Measurements from ENCODE around the gene RTP4.

Gene RTP4, protein sequence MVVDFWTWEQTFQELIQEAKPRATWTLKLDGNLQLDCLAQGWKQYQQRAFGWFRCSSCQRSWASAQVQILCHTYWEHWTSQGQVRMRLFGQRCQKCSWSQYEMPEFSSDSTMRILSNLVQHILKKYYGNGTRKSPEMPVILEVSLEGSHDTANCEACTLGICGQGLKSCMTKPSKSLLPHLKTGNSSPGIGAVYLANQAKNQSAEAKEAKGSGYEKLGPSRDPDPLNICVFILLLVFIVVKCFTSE

DNA sequence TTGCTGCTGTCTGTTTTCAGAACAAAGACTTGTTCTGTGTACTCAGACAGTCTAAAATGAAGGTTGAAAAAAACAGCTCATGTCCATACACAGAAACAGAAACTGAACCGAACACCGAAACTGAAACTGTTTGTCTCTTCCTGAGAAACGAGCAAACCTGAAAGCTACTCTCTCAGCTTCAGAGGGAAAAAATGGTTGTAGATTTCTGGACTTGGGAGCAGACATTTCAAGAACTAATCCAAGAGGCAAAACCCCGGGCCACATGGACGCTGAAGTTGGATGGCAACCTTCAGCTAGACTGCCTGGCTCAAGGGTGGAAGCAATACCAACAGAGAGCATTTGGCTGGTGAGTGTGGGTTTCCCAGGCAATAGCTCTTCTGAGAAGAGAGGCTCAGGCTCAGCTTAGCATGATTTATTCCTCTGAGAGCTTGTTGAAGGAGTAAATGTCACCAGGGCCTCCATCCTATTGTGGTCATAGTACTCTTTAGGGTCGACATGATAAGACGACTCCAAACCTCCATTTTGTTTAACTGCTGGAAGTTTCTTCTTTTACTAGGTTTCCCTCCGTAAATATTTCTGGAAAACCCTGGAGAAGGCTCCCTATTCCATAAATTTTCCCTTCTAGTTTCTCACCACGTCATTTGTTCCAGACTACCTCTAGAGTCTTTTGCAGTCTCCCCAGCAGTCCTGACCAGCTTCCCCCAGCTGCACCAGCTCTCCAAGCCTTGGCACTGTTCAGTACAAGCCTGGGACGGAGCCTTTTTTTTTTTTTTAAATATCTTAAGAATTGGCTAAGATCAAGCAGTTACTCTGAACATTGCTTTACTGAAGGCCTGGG lies at the start of gene RTP4:
RTP4 (plus strand) TSS at position 135 of the 838 bp plus-strand sequence; CDS start at position 192, 57 bp downstream.
- DNase-seq, result peak in 1 of 2 experiments; percentile 12

- DNase-seq, result peak; percentile 69 to 70
Observed at GRCh38 chr3:187318819-187319616, 49.2 kb upstream of the RTP4 start.

- peak; percentile 36 to 63 for DNase-seq
Observed at GRCh38 chr3:187319699-187320302, 48.4 kb upstream of the RTP4 start.

GRCh38 chr3:187321766-187322165 lies 46.4 kb upstream of the RTP4 start:
- DNase-seq, result peak in 1 of 2 experiments; percentile 8

GRCh38 chr3:187322291-187322690 lies 45.9 kb upstream of the RTP4 start:
- no peak for DNase-seq

- DNase-seq, result no peak
Observed at GRCh38 chr3:187323091-187323490, 45.1 kb upstream of the RTP4 start.

GRCh38 chr3:187325632-187326031 lies 42.6 kb upstream of the RTP4 start:
- no peak for DNase-seq

DNA sequence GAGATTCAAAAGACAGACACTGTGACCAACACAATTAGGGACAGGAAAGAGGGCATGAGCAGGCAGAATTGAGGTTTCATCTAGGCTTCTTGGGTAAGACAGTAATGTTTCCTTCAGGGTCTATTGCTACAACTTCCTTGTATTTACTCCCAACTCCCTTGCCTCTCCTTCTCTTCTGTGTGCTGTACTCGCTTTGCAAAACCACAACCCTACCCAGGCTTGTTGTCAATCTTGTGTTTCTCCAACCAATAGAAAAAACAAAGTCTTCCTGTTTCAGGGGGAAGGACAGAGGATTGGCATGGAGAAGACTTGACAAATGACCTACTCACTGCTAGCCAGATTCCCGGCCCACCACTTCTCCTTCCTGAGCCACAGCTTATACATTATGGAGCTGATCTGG lies 40.3 kb upstream of the RTP4 start:
- peak; percentile 73 to 74 for DNase-seq

DNA sequence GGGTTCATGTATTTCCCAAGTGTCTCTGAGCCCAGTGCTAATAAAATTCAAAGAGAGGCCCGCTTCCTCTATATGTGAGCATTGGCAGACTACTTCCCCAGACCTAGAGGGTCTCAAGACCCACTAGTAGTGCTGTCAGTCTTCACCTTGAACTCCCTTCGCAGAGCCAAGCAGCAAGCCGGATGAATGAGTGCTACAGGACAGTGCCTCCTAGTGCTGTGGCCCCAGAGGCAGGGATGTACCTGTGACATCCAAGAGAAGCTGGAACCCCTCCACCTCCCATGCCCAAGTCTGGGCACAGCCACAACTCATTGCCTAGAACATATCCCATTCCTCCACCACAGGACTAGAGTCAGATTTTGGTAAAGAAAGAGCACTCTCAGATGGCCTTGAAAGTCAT lies 39.5 kb upstream of the RTP4 start:
- no peak for DNase-seq

DNA sequence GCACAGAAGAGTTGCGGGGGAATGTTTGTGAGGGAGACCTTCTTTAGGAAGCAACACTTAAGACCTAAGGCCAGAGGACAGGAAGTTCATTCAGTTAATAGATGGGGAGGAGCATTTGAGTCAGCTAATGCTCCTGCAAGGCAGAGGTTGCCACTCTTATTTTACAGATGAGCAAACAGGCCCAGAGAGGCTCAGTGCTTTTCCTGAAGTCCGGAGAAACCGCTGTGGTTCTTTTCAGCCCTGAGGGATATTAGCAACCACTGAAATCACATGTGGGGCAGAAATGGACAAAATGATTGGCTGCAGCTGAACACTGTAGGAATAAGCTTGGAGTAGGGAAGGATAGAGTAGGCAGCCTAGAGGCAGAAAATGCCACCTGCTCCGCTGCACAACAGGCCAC lies 33.3 kb upstream of the RTP4 start:
- no peak for DNase-seq

DNA sequence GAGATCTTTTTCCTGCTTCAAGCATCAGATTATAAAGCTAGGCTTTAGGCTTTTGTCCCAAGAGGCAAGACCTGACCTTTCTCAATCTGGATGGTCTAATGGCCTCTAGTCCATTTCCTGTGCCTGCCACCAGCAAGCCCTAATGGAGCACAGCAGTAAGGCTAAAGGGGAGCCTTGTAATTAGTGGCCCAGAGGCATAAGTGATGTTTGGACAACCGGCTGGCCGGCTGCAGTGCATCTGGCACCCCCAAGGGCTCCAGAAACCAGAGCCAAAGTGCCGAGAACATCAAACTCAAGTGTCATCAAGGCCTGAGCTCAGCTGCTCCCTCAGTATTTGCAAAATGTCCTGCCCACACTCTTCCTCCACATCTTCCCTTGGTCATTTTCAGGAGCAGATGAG lies 31.9 kb upstream of the RTP4 start:
- DNase-seq, result no peak

DNA sequence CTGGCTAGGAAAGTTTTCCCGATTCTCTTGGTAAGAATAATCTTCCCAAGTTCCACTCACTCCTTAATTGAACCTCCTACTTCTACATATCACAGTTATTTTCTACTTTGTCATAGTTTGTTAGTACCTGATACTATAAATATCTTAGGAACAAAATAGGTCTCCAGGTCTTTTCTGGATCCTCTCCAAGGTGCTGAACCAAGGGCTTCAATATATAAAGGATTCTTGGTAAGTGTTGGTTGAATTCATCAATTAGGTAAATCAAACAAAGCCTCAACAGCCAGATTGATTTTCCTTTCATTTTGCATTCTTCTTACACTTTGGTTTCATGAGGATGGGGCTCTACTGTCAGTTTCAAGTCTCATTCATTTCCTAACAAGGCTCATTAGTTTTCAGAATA lies 27.6 kb upstream of the RTP4 start:
- DNase-seq, result no peak

DNA sequence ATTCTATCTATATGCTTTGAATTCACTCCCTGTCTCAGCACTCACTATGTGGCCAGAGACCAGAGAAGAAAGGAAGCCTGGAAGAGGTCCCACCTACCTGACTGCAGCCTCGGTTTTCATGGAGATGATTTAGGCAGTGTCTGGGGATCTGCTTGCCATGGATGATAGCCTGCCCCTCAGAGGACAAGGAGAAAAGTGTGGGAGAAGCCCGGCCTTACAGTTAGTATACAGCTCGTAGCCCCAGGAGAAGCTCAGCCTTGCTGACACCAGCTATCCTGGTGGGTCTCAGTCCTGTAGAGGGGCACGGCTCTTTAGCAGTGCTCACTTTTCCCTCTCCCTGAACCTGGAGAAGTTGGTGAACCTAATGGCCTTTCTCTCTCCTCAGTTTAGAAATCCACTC lies 25.9 kb upstream of the RTP4 start:
- DNase-seq, result no peak

DNA sequence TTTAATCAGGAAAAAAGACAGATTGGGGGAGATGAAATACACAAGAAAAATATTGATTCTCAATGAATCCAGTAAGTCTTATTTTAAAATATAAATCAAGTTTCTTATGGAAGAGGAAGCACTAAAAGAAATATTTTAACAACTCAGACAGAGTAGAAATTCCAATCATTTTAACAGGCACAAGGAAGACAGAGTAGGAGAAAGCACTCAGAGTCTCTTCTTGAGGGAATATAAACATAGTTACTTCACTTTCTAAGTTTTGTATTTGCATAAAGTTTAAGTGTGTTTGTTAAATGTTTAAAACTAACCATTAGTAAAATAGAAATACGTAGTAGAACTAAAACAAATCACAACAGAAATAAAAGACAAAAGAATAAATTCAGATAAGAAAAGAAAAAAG lies 24.5 kb upstream of the RTP4 start:
- no peak for DNase-seq

DNA sequence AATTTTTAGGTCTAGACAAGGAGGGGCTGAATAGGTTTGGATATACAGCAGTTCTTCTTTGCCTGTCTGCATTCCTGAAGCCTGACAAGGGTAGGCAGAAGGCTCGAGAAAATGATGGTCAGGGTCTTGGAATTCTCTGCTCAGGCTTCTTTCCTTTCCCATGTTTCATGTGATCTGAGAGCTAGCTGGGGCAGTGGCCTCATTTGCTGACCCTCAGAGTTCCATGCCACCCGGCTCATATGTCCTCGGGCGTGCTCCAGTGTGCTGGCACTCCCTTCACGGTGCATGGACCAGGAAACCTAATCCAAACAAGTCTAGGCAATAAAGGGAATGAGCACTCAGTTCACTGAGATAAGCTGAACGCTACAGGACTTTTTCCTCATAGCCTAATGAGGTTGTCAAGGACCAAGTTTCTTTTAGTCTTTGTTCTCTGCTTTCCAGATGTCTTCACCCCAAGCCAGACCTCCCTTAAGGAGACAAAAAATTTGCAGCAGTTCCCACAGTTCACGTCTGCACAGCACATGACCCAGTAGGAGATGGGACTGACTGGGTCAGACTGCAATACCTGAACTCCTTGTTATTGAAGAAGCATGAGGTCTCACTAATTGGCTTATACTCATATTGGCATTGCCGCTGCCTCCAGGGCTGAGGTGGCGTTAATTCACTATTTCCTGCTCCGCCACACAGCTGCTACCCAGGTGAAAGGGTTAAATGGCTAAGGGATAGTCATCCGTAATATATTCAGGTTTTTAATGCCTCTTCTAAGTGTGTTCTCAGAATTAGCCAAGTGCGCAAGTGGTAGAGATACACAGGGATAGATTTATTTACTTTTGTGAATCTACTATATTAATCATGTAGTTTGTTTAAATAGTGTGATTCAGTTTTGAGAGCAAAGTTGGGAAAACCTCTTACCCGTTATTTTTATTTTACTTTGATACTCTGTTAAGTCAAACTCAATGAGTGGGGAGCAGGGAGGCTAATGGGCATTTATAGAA lies 15.3 kb upstream of the RTP4 start:
- no peak for DNase-seq

GRCh38 chr3:187358068-187358467 lies 10.1 kb upstream of the RTP4 start:
- DNase-seq, result no peak

GRCh38 chr3:187359798-187360486 lies 8.2 kb upstream of the RTP4 start:
- no peak for DNase-seq

DNA sequence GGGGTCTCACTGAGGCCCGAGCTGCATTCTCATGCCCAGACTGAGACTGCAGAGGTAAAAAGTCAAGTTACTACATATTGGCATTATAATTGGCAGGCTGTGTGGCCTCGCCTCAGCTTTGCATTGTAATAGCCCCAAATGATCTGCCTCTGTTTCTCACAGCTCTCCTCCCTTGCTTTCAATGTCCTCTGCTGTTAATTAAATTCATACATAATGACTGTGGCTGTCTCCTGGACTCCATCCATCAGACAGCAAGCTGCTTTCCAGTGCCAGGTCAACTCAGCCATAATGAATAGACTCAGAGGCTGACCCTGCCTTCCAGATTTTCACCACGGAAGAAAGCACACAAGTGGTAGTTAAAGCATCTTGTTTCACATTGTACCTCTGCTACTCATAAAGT lies 7.6 kb upstream of the RTP4 start:
- no peak for DNase-seq

DNA sequence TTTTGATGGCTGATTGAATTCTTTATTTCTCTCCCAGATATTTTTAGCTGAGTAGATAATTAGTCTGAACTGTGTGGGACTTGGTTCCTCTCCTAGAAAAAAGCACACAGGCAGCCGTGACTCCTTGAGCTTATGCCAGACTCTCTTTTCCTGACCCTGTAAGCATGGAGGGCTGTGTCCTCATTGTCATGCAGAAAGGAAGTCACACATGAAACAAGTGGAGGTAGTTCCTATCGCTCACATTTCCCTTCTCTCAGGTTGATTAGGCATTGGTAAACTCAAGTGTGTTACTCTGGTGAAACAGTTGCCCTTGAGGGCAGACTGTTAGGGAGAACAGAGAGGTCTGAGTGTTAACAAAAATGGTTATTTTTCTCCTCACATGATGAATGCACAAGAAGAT lies 6.3 kb upstream of the RTP4 start:
- peak in 1 of 2 experiments; percentile 9 for DNase-seq

DNA sequence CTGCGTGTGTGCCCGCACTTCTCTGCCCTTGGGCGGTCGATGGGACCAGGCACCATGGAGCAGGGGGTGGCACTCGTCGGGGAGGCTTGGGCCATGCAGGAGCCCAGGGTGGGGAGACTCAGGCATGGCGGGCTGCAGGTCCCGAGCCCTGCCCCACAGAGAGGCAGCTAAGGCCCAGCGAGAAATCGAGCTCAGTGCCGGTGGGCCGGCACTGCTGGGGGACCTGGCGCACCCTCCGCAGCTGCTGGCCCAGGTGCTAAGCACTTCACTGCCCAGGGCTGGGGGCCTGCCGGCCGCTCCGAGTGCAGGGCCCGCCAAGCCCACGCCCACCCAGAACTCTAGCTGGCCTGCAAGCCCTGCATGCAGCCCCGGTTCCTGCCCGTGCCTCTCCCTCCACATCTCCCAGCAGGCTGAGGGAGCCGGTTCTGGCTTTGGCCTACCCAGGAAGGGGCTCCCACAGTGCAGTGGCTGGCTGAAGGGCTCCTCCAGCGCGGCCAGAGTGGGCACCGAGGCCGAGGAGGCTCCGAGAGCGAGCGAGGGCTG lies 553 bp upstream of the RTP4 start:
- no peak for DNase-seq

GRCh38 chr3:187369089-187369447 lies 883 bp downstream of the RTP4 start:
- no peak for DNase-seq
